ENCODE data around the gene BTNL3.

Gene BTNL3

DNA sequence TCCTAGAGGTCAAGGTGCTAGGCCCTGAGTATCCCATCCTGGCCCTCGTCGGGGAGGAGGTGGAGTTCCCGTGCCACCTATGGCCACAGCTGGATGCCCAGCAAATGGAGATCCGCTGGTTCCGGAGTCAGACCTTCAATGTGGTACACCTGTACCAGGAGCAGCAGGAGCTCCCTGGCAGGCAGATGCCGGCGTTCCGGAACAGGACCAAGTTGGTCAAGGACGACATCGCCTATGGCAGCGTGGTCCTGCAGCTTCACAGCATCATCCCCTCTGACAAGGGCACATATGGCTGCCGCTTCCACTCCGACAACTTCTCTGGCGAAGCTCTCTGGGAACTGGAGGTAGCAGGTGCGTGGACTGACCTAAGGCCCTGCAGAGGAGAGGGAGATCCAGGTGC, 59.3 kb downstream of the BTNL3 start:
- DNase-seq = no peak

DNA sequence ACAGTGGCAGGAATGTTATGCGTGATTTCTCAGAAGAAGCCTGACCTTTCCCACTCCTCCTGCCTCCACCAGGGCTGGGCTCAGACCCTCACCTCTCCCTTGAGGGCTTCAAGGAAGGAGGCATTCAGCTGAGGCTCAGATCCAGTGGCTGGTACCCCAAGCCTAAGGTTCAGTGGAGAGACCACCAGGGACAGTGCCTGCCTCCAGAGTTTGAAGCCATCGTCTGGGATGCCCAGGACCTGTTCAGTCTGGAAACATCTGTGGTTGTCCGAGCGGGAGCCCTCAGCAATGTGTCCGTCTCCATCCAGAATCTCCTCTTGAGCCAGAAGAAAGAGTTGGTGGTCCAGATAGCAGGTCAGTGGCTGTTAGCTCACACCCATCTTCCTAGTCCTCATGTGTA, 61.4 kb downstream of the BTNL3 start:
- no peak for DNase-seq

DNA sequence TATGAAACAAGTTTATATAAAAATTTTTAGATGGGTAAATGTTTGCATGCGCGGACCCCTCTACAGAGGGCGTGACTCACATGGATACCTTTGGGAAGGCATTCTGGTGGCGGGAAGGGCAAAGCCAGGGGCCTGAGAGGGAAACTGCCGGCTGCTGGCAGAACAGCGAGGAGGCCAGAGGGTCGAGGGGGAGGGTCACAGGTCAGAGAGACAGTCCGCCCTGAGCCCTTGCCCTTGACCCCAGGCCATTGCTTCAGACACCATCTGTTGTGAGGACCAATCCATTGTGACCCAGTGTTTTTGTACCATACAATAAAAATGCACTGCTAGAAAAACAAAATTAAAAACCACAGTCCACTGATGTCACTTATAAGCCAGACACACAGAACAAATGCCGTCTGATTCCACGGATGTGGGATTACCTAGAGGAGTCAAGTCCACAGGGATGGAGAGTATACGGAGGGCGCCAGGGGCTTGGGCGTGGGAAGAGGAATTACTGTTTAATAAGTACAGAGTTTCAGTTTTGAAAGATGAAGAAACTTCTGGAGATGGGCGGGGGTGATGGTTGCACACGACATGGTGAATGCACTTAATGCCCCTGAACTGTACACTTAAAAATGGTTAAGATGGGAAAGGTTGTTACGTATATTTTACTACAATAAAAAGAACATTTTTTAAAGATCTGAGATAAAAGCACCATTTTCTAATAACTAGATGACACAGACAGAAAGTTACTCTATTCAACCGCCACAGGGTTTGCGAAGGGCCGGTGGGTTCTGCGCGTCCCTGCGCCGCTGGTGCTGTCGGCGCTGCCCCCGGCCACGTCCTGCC, 63.4 kb downstream of the BTNL3 start:
- DNase-seq = no peak

DNA sequence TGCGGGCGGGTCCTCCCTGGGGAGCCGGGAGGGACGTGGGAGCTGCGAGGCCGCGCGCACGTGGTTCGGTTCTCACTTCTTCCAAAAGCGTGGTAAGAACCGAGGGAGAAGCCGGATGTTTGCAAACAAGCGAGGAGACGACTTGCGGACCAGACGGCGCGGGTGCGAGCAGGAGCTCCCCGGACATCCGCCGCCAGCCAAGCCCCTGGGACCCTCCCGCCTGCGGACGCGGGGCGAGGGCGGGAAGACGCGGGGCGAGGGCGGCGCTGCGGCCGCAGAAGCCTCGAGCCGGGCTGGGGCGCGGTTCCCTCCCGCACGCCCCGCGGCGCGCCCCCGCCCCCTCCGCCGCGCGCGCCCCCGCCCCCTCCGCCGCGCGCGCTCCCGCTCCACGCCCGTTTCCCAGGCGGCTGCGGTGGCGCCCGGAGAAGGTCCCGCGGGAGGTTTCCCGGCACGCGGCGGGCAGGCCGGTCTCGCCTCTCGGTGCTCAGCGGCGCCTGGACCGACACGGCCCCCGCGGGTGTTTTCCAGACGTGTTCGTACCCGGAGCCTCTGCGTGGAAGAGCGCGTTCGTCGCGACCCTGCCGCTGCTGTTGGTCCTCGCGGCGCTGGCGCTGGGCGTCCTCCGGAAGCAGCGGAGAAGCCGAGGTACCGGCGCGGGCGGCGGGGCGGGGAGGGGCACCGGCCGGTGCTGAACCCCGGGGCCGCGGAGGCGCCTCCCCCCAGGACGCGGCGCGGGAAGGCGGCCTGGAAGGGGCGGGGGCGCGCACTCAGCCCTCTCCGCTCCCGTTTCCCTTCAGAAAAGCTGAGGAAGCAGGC, 64.2 kb downstream of the BTNL3 start:
- no peak for DNase-seq

DNA sequence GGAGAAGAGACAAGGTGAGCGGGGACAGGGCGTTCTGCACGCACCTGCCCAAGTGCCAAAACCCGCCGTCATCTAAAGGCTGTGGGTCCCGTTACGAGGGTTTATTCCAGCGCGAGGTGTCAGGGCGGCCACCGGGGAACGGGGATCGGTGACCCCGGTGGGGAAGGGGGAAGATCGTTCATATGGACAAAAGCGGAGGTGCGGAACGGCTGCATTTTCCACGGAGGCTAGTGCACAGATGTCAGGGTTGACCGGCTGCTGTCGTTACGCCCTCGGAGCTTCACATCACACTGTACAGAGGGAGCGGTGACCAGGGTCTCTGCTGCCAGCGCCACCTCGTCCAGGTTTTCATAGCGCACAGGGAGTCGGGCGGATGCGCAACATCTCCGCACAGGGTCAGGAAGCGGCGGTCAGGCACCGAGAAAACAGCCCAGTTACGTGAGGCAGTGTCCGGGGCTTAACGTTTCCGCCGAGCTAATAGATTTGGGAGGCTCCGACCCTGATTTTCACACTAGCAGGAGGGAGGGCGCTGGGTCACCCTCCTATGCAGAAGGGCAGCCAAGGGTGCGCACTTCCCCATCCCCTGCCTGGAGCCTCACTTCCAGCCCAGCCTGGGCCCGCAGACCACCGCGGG, 65.0 kb downstream of the BTNL3 start:
- no peak for DNase-seq

DNA sequence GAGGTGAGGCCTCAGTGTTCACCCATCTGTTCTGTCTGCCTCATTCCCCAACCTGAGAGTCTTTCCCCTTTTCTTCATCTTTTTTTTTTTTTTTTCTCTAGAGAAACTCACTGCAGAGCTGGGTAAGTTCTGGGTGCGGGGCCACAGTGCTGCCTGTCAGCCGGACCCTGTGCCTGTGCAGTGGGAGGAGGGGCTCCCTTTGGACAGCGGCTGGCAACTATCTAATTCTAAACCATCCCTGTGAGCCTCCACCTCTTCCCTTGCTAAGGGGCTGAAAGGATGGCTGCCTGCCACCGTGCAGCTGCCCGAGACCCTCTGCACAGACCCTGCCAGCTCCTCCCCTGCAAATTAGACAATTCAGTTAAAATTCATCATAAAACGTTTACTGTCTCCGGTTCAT, 65.5 kb downstream of the BTNL3 start:
- DNase-seq = no peak

DNA sequence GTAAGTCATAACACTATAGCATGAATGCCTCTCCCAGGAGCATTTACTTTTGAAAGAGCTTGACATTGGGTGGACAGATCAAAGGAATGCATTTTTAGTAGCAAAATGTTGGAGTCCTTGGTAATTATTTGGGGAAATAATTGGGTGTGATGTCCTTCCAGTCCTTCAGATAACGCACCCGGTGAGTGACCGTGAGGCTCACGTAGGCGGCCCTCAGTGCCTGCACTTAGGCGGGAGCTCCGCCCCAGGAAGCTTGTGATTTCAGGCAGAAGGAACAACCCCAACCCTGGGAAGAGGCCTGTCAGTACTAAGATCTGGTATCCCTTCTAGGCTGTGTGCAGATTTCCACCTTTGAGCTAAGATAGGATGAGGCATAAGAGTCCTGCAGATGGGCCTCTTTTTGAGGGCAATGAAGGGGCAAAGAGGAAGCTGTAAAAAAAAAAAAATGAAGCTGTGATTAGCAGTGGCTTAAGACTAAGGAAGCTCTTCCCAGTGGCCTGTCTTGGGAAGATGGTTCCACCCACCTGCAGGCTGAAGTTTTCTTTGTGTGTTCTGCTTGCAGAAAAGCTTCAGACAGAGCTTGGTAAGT, 66.3 kb downstream of the BTNL3 start:
- no peak for DNase-seq
